HL-60 (cell line): ENCODE data around the gene CHMP6.

Experiments
- GABPA ChIP-seq: IDR thresholded peaks from 2 replicates; pipeline ENCODE4 v1.6.1; 2012; ENCODE audit warnings: low read depth
- POLR2AphosphoS5 ChIP-seq: IDR thresholded peaks from 2 replicates; pipeline ENCODE4 v1.6.1; 2012; ENCODE audit warnings: low read depth
- SPI1 ChIP-seq: IDR thresholded peaks from 2 replicates; pipeline ENCODE4 v1.6.1; 2012; ENCODE audit warnings: low read depth, mild to moderate bottlenecking, borderline replicate concordance
- TF ChIP-seq, protein P1 (sequence below): IDR thresholded peaks from one replicate; pipeline ENCODE4 v1.5.1; 2011; ENCODE audit warnings: low read length, control low read depth, inconsistent platforms; ENCODE audit not compliant: insufficient read depth
- TF ChIP-seq, protein P2 (sequence below): IDR thresholded peaks from 2 replicates; pipeline ENCODE4 v1.6.1; 2012; ENCODE audit warnings: low read depth; ENCODE audit not compliant: insufficient replicate concordance

DNA sequence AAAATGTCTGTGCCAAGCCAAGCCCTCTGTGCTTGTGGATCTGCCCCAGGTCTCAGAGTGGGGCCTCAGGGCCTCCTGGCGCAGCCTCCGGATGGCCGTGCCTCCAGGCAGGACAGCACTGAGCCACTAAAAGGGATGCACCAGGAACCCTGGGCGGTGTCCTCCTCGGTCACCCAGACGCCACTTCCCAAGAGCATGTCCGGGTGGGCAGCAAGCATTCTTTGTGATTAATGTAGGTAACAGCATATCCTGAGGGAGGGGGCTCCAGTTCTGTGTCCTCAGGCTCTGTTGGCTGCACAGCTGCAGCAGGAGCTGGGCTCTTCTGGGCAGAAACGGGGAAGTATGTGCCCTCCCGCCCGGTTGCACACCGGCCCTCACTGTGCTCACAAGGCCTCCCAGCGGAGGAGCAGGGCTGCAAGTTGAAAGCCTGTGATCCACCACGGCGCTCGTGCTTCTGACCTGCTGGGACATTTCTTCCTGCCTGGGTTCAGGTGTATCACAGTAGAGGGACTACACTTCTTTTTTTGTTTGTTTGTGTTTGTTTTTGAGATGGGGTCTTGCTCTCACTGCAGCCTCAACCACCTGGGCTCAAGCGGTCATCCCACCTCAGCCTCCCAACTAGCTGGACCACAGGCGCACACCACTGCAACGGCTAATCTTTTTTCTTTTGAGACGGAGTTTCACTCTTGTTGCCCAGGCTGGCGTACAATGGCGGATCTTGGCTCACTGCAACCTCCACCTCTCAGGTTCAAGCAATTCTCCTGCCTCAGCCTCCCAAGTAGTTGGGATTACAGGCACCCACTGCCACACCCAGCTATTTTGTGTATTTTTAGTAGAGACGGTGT is 37.9 kb upstream of the CHMP6 start:
- TF ChIP-seq, protein P1, sequence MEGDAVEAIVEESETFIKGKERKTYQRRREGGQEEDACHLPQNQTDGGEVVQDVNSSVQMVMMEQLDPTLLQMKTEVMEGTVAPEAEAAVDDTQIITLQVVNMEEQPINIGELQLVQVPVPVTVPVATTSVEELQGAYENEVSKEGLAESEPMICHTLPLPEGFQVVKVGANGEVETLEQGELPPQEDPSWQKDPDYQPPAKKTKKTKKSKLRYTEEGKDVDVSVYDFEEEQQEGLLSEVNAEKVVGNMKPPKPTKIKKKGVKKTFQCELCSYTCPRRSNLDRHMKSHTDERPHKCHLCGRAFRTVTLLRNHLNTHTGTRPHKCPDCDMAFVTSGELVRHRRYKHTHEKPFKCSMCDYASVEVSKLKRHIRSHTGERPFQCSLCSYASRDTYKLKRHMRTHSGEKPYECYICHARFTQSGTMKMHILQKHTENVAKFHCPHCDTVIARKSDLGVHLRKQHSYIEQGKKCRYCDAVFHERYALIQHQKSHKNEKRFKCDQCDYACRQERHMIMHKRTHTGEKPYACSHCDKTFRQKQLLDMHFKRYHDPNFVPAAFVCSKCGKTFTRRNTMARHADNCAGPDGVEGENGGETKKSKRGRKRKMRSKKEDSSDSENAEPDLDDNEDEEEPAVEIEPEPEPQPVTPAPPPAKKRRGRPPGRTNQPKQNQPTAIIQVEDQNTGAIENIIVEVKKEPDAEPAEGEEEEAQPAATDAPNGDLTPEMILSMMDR = no peak
- no peak for TF ChIP-seq SPI1
- TF ChIP-seq POLR2AphosphoS5 = no peak
- TF ChIP-seq, protein P2, sequence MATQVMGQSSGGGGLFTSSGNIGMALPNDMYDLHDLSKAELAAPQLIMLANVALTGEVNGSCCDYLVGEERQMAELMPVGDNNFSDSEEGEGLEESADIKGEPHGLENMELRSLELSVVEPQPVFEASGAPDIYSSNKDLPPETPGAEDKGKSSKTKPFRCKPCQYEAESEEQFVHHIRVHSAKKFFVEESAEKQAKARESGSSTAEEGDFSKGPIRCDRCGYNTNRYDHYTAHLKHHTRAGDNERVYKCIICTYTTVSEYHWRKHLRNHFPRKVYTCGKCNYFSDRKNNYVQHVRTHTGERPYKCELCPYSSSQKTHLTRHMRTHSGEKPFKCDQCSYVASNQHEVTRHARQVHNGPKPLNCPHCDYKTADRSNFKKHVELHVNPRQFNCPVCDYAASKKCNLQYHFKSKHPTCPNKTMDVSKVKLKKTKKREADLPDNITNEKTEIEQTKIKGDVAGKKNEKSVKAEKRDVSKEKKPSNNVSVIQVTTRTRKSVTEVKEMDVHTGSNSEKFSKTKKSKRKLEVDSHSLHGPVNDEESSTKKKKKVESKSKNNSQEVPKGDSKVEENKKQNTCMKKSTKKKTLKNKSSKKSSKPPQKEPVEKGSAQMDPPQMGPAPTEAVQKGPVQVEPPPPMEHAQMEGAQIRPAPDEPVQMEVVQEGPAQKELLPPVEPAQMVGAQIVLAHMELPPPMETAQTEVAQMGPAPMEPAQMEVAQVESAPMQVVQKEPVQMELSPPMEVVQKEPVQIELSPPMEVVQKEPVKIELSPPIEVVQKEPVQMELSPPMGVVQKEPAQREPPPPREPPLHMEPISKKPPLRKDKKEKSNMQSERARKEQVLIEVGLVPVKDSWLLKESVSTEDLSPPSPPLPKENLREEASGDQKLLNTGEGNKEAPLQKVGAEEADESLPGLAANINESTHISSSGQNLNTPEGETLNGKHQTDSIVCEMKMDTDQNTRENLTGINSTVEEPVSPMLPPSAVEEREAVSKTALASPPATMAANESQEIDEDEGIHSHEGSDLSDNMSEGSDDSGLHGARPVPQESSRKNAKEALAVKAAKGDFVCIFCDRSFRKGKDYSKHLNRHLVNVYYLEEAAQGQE = no peak
- TF ChIP-seq GABPA = no peak
